IPS-11a (cell line): ENCODE data around the gene SLC38A5.
A peak's percentile ranks its signal among the peaks of the same experiment; 100 is the strongest.
"Not testable (repeated sequence)": the region's sequence is repeated elsewhere in the genome, so short reads cannot be mapped to it uniquely, and the experiment has no call there.

Source experiments
- H3K4me3 ChIP-seq: one replicate; pipeline ENCODE4 v1.5.1; 2013; ENCODE audit warnings: low read depth, low read length, control low read depth

Gene SLC38A5

GRCh38 chrX:48470833-48471118 is 716 bp upstream of the SLC38A5 start:
- no peak overlapping the region for H3K4me3 ChIP-seq

GRCh38 chrX:48468693-48469691 is 1.1 kb downstream of the SLC38A5 start:
- H3K4me3 ChIP-seq: peak overlapping the region; percentile 57

GRCh38 chrX:48468247-48468671 is 1.8 kb downstream of the SLC38A5 start:
- H3K4me3 ChIP-seq: peak overlapping the region; percentile 57

GRCh38 chrX:48467281-48467761 is 2.7 kb downstream of the SLC38A5 start:
- H3K4me3 ChIP-seq: no peak overlapping the region

GRCh38 chrX:48466696-48467095 is 3.4 kb downstream of the SLC38A5 start:
- H3K4me3 ChIP-seq: no peak overlapping the region

- no peak overlapping the region for H3K4me3 ChIP-seq
Observed at GRCh38 chrX:48465336-48465933, 4.6 kb downstream of the SLC38A5 start.

GRCh38 chrX:48461830-48462229 is 8.2 kb downstream of the SLC38A5 start:
- no peak overlapping the region for H3K4me3 ChIP-seq

GRCh38 chrX:48460606-48461005 is 9.5 kb downstream of the SLC38A5 start:
- H3K4me3 ChIP-seq: no peak overlapping the region

GRCh38 chrX:48460031-48460430 is 10.0 kb downstream of the SLC38A5 start:
- no peak overlapping the region for H3K4me3 ChIP-seq

- H3K4me3 ChIP-seq: no peak overlapping the region
Observed at GRCh38 chrX:48459483-48459882, 10.6 kb downstream of the SLC38A5 start.

- no peak overlapping the region for H3K4me3 ChIP-seq
Observed at GRCh38 chrX:48458711-48459110, 11.3 kb downstream of the SLC38A5 start.

- no peak overlapping the region for H3K4me3 ChIP-seq
Observed at GRCh38 chrX:48456628-48457331, 13.3 kb downstream of the SLC38A5 start.

GRCh38 chrX:48451708-48452107 is 18.4 kb downstream of the SLC38A5 start:
- no peak overlapping the region for H3K4me3 ChIP-seq

- H3K4me3 ChIP-seq: no peak overlapping the region
Observed at GRCh38 chrX:48450076-48450475, 20.0 kb downstream of the SLC38A5 start.

- H3K4me3 ChIP-seq: not testable (repeated sequence)
Observed at GRCh38 chrX:48447201-48447600, 22.9 kb downstream of the SLC38A5 start.

GRCh38 chrX:48433713-48434112 is 36.3 kb downstream of the SLC38A5 start:
- H3K4me3 ChIP-seq: not testable (repeated sequence)

- H3K4me3 ChIP-seq: not testable (repeated sequence)
Observed at GRCh38 chrX:48430166-48430565, 39.9 kb downstream of the SLC38A5 start.

- not testable (repeated sequence) for H3K4me3 ChIP-seq
Observed at GRCh38 chrX:48429606-48430005, 40.5 kb downstream of the SLC38A5 start.

GRCh38 chrX:48427027-48427716 is 42.9 kb downstream of the SLC38A5 start:
- not testable (repeated sequence) for H3K4me3 ChIP-seq

- H3K4me3 ChIP-seq: not testable (repeated sequence)
Observed at GRCh38 chrX:48411860-48412259, 58.2 kb downstream of the SLC38A5 start, which contains the start of gene SSX4B. SSX4B (minus strand) TSS chrX:48411960; CDS start chrX:48411372, 588 bp downstream.
